AG09309 (cell line): Measurements from ENCODE around the gene SUN1.

Experiments used
- DNase-seq: peaks from one replicate; pipeline ENCODE4 v3.0.0-alpha.2; 2010; ENCODE audit warnings: low read depth
- H3K4me3 ChIP-seq: 2 replicates; pipeline ENCODE4 v1.5.1; 2011; ENCODE audit warnings: mild to moderate bottlenecking, low read depth, low read length, moderate library complexity; ENCODE audit not compliant: control insufficient read depth
- CTCF ChIP-seq: IDR thresholded peaks from 2 replicates; pipeline ENCODE4 v1.5.1; 2011; ENCODE audit warnings: mild to moderate bottlenecking, low read depth, low read length, inconsistent platforms; ENCODE audit not compliant: insufficient read depth, control insufficient read depth; ENCODE audit errors: missing control alignments

The SUN1 gene

DNA sequence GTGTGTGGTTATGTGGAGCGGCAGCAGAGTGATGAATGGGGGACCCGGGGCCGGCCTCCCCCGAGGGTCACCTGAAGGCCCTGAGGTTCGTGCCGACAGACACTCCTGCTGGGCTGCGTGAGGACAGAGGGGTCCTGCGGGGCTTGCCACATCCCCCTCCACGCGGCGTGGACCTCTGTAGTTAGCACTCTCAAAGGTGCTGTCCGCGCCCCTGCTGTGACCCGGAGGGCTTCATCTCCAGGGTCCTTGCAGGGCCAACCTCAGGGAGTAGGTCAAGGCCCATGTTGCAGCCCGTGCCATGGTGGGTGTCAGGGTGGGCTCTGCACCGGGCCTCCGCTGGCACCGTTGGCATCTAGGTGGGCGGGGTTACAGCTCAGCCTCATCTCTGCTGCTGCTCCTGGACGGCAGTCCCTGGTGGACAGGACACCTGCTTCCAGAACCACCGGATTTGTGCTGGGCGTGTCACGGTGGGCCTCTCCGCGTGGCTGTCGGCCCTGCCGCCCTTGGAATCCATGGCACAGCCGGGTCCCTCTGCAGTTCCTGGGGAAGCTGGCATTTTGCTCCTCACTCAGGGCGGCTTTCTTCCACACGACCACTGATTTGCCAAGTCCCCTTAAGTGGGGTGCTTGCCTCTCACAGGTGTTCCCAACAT is 24.3 kb downstream of the SUN1 start:
- no peak for TF ChIP-seq CTCF
- DNase-seq = no peak
- H3K4me3 ChIP-seq = no peak overlapping the region

DNA sequence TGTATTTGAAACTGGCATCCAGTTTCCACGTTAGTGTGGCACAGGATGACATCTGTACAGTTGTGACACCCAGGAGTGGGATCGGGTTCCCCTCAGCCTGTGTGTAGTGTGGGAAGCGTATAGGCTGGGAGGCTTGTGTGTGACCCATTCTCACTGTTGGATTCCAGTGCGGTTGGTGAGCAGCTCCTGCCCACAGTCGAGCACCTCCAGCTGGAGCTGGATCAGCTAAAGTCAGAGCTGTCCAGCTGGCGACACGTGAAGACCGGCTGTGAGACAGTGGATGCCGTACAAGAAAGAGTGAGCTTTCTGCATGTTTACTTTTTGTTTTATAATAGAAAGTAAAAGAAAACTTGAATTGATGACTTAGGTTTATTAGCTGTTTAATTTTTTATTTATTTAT is 25.4 kb downstream of the SUN1 start:
- DNase-seq = no peak
- H3K4me3 ChIP-seq = no peak overlapping the region
- no peak for TF ChIP-seq CTCF

DNA sequence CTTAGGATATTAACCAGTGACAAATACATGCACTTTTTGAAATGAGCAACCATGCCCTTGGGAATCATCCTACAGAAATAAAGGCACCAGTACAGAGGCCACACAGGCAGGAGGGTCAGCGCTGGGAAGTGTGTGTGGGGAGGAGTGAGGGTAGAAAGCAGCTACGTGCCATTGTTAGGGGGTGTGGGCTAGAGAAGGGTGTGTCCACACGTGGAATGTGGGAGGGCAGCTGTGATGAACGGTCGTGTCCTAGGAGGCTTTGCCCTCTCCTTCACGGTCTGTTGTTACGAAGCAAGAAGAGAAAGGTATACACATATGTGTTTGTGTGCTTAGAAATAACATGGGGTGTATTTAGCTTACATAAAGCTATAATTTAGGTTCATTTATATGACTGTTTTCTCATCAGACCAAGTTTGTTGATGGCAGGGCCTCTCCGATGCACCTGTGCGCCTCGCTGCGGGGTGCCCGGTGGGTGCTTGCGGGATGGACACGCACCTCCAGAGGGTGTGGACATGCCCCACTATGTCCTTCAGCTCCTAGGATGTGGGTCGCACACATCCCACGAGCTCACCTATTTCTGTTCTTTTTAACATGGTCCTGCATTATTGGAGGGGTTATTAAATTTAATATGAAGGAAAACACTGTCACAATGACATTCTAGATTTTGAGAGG is 27.2 kb downstream of the SUN1 start:
- TF ChIP-seq CTCF = no peak
- no peak overlapping the region for H3K4me3 ChIP-seq
- DNase-seq = no peak

DNA sequence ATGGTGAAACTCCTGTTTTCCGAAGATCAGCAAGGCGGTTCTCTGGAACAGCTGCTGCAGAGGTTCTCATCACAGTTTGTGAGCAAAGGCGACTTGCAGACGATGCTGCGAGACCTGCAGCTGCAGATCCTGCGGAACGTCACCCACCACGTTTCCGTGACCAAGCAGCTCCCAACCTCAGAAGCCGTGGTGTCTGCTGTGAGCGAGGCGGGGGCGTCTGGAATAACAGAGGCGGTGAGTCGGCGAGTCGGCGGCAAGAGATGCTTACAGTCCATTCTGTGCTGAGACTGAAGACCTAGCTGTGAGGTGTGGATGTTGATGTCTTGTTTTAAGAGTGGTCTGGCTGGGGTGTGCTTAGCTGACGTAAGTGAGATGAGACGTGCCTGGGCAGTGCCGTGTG is 27.9 kb downstream of the SUN1 start:
- no peak overlapping the region for H3K4me3 ChIP-seq
- no peak for DNase-seq
- TF ChIP-seq CTCF = no peak

DNA sequence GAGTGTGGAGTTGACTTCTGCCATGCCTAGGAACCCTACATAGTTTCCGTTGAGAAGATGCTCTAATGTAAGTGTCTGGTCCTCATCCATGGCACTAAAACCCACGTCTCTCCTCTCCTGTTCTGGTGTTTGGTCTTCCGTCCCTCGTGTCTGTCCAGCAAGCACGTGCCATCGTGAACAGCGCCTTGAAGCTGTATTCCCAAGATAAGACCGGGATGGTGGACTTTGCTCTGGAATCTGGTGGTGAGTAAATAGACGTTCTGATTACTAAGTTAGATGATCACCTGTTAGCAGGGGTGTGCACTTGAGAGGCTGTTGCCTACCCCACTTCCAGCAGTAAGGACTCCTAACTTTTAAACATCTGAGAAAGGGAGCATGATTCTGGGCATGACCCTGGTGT is 28.9 kb downstream of the SUN1 start:
- TF ChIP-seq CTCF = no peak
- DNase-seq = no peak

DNA sequence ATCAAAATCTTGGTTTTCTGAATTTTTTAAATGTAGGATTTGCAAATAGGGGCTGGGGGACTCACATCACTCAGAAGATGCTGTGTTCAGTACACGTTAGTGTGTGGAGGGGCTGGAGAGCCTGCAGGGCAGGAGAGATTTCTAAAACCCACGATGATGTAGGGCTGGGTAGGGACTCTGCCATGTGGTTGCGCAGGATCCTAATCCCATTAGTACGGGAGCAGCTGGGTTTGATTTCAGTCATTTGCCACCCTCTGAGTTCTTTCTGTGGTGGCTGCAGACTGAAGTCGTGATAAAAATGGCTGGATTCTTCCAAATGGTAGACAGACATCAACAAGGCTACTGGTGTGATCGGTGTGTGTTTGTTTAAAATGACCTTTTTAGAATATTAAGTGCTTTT is 29.9 kb downstream of the SUN1 start:
- DNase-seq = no peak
- TF ChIP-seq CTCF = no peak
- no peak overlapping the region for H3K4me3 ChIP-seq

More for the DNA sequence above, 28.9 kb downstream of the SUN1 start:
- no peak overlapping the region for H3K4me3 ChIP-seq
